IMR-90 (cell line): ENCODE results near the gene ACKR2.

Source experiments
- BHLHE40 ChIP-seq: fragments of 150-350 bp; IDR thresholded peaks from 2 replicates; pipeline ENCODE4 v1.6.1; 2016; ENCODE audit warnings: mild to moderate bottlenecking, low read depth, low read length
- CTCF ChIP-seq: conservative IDR thresholded peaks from 2 replicates; pipeline ENCODE4 v1.5.1; 2012; ENCODE audit warnings: mild to moderate bottlenecking, low read depth, low read length, improper control_type of control experiment
- POLR2A ChIP-seq: IDR thresholded peaks from 2 replicates; pipeline ENCODE4 v1.6.1; 2012; ENCODE audit warnings: mild to moderate bottlenecking, low read depth, low read length
- RFX5 ChIP-seq: IDR thresholded peaks from 2 replicates; pipeline ENCODE4 v1.8.0; 2012; ENCODE audit warnings: low read depth, mild to moderate bottlenecking, low read length, moderate library complexity

GRCh38 chr3:42867138-42867537, 57.9 kb downstream of the ACKR2 start:
- TF ChIP-seq CTCF: no peak
- no peak for TF ChIP-seq POLR2A
- no peak for TF ChIP-seq BHLHE40
- no peak for TF ChIP-seq RFX5
